Measurements from ENCODE around the gene CLINT1.

The CLINT1 gene

GRCh38 chr5:157770665-157771064, 88.3 kb downstream of the CLINT1 start:
- TF ChIP-seq CTCF (conservative IDR thresholded peaks at IDR 0.05; ENCODE audit: low read length): no peak
- DNase-seq (ENCODE audit: low read depth): no peak
- no peak overlapping the region for H3K4me3 ChIP-seq (ENCODE audit: low read length)

GRCh38 chr5:157767689-157768088, 91.3 kb downstream of the CLINT1 start:
- TF ChIP-seq CTCF (conservative IDR thresholded peaks at IDR 0.05; ENCODE audit: low read length): no peak
- DNase-seq (ENCODE audit: low read depth): no peak
- H3K4me3 ChIP-seq (ENCODE audit: low read length): no peak overlapping the region

GRCh38 chr5:157766902-157767301, 92.0 kb downstream of the CLINT1 start:
- DNase-seq (ENCODE audit: low read depth): no peak

GRCh38 chr5:157766442-157766841, 92.5 kb downstream of the CLINT1 start:
- TF ChIP-seq CTCF (conservative IDR thresholded peaks at IDR 0.05; ENCODE audit: low read length): no peak
- no peak for DNase-seq (ENCODE audit: low read depth)
- no peak overlapping the region for H3K4me3 ChIP-seq (ENCODE audit: low read length)

More at GRCh38 chr5:157766902-157767301, 92.0 kb downstream of the CLINT1 start:
- no peak for TF ChIP-seq CTCF (conservative IDR thresholded peaks at IDR 0.05; ENCODE audit: low read length)
- no peak overlapping the region for H3K4me3 ChIP-seq (ENCODE audit: low read length)

- DNase-seq (ENCODE audit: low read depth): no peak
- H3K4me3 ChIP-seq (ENCODE audit: low read length): no peak overlapping the region
- no peak for TF ChIP-seq CTCF (conservative IDR thresholded peaks at IDR 0.05; ENCODE audit: low read length)
Measured at GRCh38 chr5:157764531-157764930, 94.4 kb downstream of the CLINT1 start.

GRCh38 chr5:157761690-157762621, 97.0 kb downstream of the CLINT1 start:
- H3K4me3 ChIP-seq (ENCODE audit: low read length): no peak overlapping the region
- peak; percentile 73 for DNase-seq (ENCODE audit: low read depth)
- TF ChIP-seq CTCF (conservative IDR thresholded peaks at IDR 0.05; ENCODE audit: low read length): peak; percentile 90

- H3K4me3 ChIP-seq (ENCODE audit: low read length): no peak overlapping the region
- DNase-seq (ENCODE audit: low read depth): no peak
- no peak for TF ChIP-seq CTCF (conservative IDR thresholded peaks at IDR 0.05; ENCODE audit: low read length)
Measured at GRCh38 chr5:157758706-157759105, 100.2 kb downstream of the CLINT1 start.
